ENCODE data around the gene AMBRA1.

Gene AMBRA1

DNA sequence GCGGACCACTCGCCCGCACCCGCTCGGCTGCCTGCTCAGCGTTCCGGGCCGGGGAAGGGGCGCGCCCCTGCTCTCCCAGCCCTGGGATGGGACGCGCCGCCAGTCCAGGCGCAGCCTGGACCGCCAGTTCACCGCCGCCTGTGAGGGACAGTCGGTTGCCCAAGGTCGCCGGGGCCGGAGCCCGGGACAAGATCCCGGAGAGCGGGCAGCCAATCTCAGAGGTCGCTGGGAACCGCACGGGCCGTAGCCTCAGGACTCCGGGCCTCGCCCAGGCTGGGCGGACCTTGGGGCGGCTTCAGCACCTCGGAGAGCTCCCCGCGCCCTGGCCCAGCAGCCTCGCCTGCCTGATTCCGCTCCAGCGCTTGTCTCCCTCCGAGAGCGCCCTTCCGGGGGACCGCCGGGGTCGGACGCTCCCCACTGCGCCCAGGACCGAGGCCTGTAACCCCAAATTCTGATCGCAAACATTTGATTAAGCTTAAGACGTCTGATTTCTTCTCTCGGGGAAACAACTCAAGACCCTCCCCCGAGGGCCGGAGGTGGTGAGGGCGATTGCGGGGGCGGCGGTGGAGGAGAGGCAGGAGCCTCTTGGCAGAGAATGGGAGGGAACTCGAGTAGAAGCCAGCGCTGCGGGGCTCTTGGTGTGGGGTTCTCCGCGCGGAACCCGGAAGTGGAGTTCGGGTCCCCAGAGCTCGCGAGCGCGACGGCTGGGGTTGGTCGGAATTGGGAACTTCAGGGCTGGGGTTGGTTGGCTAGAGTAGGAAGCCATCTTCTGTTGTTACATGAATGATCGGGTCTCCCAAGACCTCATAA lies 201.2 kb downstream of the AMBRA1 start:
- DNase-seq = peak; percentile 74 to 87

DNA sequence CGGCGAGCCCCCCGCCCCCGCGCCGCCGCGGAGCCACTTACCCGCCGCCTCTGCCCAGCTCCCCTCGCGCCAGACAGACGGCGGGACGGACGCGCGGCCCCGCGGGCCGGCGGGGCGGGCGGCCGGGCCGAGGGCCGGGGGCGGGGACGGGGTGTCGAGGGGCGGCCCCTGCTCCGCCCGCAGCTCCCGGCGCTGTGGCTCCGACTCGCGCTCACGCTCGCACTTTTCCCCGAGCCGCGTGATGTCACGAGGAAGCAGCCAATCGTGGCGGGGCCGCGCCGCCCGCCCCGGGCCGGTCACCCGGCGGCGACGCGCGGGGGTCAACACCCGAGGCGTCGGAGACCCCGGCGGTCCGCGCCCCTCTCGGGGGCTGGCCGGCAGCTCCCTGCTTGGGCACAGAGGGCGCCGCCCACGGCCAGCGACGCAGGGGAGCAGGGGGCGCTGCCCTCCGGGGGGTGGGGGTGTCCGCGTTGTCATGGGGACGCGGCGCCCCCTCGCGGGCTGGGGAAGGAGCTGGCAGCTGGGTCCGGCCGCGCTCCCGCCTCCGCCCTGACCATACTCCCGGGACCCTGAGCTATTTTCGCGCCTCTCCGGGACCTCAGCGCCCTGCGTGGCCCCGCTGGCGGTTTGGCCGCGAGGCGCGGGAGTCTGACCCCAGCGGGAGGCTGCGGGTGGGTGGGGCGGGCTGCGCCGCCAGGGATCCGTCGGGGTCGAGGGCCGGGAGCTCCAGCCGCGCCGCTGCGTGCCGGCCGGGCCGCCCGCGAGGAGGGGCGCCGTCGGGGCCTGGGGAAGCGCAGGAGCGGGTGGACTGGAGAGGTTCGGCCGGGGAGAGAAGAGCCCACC lies 202.0 kb downstream of the AMBRA1 start, which contains the start of gene CHRM4:
CHRM4 (minus strand) TSS at position 199 of the 843 bp plus-strand sequence. CDS start 5,219 bp downstream, outside the sequence.
- peak; percentile 22 to 23 for DNase-seq

DNA sequence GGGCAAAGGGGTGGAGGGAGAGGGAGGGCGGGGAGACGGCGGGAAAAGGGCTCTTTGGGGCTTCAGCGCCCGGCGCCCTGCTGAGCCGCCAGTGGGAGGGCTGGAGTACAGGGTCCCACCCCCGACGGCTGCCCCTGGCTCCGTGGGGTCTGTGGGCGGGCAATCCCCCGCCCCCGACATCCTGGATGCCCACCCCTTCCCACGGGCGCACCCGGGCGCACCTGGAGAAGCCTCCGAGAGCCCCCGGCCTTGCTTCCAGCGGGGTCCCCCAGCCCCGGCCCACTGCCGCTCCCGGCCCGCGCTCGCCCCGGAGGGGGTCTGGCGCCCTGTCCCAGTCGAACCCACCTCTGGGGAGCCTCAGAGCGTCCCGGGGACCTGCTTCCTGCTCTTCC lies 202.6 kb downstream of the AMBRA1 start:
- no peak for DNase-seq

DNA sequence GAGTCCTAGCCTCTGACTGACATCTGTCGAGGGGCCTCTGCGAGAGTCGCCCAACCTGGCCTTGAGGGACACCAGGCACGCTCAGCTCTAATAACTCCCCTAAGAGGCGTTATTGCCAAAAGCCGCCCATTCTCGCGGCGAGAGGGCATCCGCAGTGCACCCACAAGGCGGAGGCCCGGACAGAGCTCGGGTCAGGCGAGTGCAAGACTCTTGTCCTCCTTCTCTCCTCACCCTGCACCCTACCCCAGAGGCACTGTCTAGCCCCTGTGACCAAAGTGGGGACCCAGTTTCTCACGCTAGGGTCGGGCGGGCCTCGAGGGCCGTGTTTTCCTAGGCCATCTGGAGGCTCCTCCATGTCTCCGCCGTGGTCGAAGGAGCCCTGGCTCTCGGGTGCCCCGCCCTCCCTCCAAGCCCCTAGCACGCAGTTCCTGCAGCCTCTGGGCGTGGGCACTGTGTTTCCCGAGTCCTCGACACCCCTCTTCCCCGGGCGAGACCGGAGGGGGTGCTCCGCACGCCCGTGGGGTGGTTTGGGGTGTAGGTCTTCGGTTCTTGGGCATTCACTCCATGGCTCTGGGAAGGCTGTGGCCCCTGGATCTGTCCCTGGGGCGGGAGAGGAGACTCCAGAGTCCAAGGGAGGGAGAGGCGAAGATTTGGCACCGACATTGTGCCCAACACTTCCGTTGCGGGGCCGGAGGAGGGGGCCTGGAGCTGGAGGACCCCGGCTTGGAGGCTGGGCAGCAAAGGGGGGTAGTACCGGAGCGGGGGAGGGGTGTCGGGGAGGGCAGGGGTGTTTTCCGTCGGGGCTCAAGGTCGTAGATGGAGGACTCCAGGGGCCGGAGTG lies 203.3 kb downstream of the AMBRA1 start:
- DNase-seq = no peak

DNA sequence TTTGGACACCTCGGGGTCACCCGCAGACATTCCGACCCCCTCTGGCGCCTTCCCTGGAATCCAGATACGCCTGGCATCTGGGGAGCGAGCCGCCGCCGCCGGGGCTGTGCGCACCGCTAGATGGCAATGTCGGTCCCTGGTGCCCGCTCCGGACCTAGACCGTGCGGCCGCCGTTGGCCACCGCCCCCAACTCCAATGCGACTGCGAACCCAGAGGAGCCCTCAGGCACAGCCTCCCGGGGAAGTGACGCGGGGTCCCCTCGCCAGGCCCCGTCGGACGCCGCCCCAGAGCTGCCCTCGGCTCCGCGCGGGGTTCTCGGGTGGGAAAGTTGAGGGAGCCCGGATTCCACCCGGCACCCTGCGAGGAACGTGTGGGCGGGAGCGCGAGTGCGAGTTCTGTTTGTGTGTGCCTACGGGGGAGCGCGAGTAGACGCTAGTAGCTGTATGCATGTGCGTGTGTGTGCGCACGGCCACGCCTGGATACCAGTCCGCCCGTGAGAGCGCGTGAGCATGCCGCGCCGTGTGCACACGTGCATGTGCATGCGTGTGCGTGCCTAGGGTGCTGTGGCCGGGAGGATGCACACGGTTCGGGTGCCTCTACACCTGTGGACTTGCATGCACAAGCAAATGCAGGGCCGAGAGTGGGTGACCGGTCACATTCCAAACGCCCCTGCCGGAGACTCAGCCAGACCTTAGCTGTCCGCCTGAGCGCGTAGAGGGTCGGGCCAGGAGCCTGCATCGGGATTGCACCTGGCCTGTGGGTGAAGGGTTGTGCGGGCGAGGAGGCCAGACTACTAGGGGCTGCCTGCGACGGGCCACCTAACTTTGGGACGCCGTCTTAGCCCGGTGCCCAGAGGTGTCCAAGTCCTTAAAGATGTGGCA lies 204.1 kb downstream of the AMBRA1 start:
- DNase-seq = peak; percentile 53 to 73

GRCh38 chr11:46388619-46389449 lies 205.0 kb downstream of the AMBRA1 start:
- DNase-seq = no peak

- peak; percentile 47 to 55 for DNase-seq
These were observed 205.8 kb downstream of the AMBRA1 start for GRCh38 chr11:46387919-46388618.

- DNase-seq = no peak
These were observed 206.4 kb downstream of the AMBRA1 start for GRCh38 chr11:46387456-46387855.

DNA sequence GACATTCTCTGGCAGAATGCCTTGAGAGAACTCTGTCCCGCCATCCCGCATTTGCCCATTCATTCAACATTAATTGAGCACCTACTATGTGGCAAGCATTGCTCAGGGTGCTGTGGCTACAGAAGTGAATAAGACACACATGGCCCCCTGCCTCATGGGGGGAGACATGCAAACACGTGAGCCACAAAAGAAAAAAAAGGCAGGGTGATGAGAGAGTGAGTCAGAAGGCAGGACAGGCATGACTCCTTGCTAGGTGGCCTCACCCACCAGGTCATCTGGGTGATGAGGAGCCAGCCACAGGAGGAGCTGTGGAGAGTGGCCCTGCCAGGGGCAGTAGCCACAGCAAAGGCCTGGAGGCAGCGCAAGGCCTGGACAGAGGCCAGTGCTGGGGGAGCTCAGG lies 207.1 kb downstream of the AMBRA1 start:
- DNase-seq = no peak

DNA sequence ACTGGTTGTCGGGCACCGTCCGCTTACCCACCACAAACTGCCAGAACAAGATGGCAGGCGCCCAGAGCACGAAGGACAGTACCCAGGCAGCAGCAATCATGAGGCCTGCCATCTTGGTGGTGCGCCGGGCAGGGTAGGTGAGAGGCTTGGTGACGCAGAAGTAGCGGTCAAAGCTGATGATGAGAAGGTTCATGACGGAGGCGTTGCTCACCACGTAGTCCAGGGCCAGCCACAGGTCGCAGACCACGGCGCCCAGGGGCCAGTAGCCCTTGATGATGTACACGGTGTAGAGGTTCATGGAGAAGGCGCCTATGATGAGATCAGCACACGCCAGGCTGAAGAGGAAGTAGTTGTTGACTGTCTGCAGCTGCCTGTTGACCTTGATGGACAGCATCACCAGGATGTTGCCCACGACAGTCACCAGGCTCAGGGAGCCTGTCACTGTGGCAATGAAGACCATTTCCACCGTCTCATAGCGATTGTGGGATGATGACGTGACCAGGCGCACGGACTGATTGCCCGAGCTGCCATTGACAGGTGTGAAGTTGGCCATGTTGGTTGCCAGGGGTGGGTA lies 207.7 kb downstream of the AMBRA1 start:
- DNase-seq = peak in 1 of 2 donors; percentile 22

- DNase-seq = no peak
These were observed 208.4 kb downstream of the AMBRA1 start for GRCh38 chr11:46385169-46386004.

- no peak for DNase-seq
These were observed 209.7 kb downstream of the AMBRA1 start for GRCh38 chr11:46383974-46384701.

GRCh38 chr11:46383404-46383758 lies 210.4 kb downstream of the AMBRA1 start:
- no peak for DNase-seq

DNA sequence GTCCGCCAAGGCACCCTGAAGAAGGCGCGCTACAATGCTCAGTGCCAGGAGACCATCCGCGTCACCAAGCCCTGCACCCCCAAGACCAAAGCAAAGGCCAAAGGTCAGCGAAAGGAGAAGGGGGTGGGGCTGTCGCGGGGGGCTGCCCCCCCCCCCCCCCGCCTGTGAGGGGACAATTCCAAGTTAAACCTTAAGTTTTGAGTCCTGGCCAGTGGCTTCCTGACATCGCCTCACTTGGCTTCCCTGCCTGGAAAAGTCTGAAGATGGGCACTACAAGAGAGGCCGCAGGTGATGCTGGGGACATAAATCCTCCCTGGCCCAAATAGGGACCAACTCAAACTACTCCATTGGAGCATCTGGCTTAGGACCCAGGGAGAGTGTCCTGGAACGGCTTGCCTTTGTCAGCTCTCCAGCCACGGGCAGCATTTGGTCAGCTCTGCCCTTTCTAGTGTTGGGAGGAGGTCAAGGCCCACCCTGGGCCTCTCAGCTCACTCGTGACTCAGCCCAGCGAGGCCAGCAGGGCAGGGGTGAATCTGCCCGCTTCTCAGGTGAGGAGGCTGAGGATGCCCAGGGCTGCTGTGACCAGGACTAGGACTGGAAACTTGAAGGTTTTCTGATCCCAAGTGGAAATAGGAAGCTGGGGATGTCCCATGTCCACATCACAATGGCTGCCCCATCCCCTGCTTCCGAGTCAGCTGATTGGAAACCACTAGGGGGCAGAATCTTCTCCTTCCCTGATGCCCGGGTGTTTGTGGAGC lies 211.0 kb downstream of the AMBRA1 start:
- peak; percentile 36 to 57 for DNase-seq

- DNase-seq = no peak
These were observed 211.8 kb downstream of the AMBRA1 start for GRCh38 chr11:46381819-46382645.

- no peak for DNase-seq
These were observed 212.6 kb downstream of the AMBRA1 start, which contains the start of gene MDK for GRCh38 chr11:46381048-46381818. Gene MDK (plus strand): TSS chr11:46381669. CDS start chr11:46382058, 389 bp downstream.

Measured in inflammatory macrophage treated with lipopolysaccharide for 1 hour (primary cell).